ENCODE data around the gene XCR1.

- TF ChIP-seq CTCF (IDR thresholded peaks at IDR 0.05): no peak
- TF ChIP-seq POLR2A (IDR thresholded peaks at IDR 0.05): no peak
Measured at GRCh38 chr3:46057716-46058115, 30.4 kb upstream of the XCR1 start.

Data from heart left ventricle (tissue), 13 donors.